Renal cortex interstitium (tissue), 15 donors: ENCODE data around the gene ZIC2. TPM values are rescaled to one million over a fixed set of nuclear protein-coding genes. Genes with fewer than 3 reads are reported as not detected.
"Not testable (repeated sequence)": the region's sequence is repeated elsewhere in the genome, so short reads cannot be mapped to it uniquely, and the experiment has no call there.

Source experiments
- DNase-seq, 11 donors: peaks; one replicate each; pipeline ENCODE4 v3.0.0-alpha.2; 2013; ENCODE audit warnings: low read depth in 9 of 11, low spot score in 4 of 11; ENCODE audit errors: extremely low read depth in 1 of 11
- long read RNA-seq, 16 experiments: transcript quantifications; one replicate each; lab custom pipeline, GENCODE V29; 2026
- polyA plus RNA-seq, 3 donors: library from polyadenylated mRNA; unstranded; fragments of 120-200 nt; gene quantifications; one replicate each; pipeline ENCODE4 v1.2.1, GENCODE V29; 2013; ENCODE audit not compliant: insufficient read length in 3 of 3

The ZIC2 gene
- polyA plus RNA-seq, result under 1 TPM; 0.18 to 0.31 (median 0.19) TPM
- long read RNA-seq, donor 1, result 0 reads
- long read RNA-seq, donor 2, result 0 reads
- long read RNA-seq, donor 3, result 0 reads
- long read RNA-seq, donor 4, result 0 reads
- long read RNA-seq, donor 5, result 0 reads
- long read RNA-seq, donor 6, result 0 reads
- long read RNA-seq, donor 7, result 0 reads
- long read RNA-seq, donor 8, result 0 reads
- long read RNA-seq, donor 9, result 0 reads
- long read RNA-seq, donor 10, result 0 reads
- long read RNA-seq, donor 11, result 0 reads
- long read RNA-seq, donor 12, result 0 reads
- long read RNA-seq, donor 13, result 0 reads
- long read RNA-seq, donor 14, result 0 reads
- long read RNA-seq, donor 15, partial matches to known transcripts, result 0 of 1 reads
- long read RNA-seq, donor 15, other reads (novel, unspliced or antisense), result 0 of 1 reads
- long read RNA-seq, donor 16, partial matches to known transcripts, result 0 of 1 reads
- long read RNA-seq, donor 16, other reads (novel, unspliced or antisense), result 0 of 1 reads

DNA sequence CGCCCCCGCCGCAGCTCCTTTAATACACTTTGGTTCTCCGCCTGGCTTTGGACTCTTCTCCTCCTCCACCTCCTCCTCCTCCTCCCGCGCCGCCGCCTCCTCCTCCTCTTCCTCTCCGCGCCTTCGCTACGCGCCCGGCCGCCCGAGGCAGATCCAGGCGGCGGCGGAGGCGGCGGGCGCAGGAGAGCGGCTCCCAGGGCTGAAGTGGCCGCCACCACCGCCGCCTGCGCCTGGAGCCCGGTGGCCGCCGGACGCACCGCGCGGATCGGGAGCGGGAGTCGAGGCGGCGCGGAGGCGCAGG is at the start of gene ZIC2:
Gene ZIC2 (plus strand): TSS at position 50 of the 301 bp plus-strand sequence. CDS start 281 bp downstream, outside the sequence.
- DNase-seq, result no peak

- no peak for DNase-seq
These were observed 48.7 kb upstream of the ZIC2 start for GRCh38 chr13:99932912-99933311.

DNA sequence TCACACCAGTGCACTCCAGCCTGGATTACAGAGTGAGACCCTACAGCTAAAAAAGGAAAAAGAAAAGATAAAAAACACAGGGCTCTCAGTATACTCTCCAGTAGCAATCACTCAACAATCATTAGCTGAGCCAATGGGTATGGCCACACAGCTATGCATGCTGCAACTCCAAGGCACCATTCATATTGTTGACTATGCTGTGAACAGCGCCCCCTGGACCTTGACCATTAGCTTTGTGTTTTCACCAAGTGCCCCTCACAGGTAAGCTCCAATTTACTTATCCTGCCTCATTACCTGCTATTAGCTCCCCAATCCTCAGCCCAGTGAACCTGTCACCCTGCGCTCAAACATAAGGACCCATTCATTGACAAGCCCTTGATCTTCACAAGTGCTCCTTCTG is 45.8 kb upstream of the ZIC2 start:
- DNase-seq, result no peak

DNA sequence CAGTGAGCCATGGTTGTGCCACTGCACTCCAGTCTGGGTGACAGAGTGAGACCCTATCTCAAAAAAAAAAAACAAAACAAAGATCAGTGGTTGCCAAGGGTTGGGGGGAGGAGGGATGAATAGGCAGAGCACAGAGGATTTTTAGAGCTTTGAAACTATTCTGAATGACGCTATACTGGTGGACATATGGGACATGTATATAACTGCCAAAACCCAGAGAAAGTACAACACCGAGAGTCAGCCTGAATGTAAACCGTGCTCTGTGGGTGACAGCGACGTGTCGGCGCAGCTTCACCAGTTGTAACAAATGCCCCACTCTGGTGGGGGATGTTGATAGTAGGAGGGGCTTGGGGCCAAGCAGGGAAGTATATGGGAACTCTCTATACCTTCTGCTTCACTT is 42.9 kb upstream of the ZIC2 start:
- no peak for DNase-seq

DNA sequence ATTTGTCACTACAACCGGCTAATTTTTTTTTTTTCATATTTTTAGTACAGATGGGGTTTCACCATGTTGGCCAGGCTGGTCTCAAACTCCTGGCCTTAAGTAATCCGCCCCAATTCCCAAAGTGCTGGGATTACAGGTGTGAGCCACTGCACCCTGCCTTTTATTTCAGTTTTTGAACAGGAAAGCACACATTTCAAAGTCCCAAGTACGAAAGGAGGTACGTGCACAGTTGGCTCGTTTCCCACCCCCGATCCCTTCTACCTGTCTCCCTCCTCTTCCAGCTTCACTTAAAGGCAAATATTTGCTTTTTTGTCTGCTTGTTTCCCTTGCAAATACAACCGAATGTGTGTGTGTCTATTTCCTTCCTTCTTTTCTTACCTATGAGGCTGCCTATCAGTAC is 40.5 kb upstream of the ZIC2 start:
- no peak for DNase-seq

DNA sequence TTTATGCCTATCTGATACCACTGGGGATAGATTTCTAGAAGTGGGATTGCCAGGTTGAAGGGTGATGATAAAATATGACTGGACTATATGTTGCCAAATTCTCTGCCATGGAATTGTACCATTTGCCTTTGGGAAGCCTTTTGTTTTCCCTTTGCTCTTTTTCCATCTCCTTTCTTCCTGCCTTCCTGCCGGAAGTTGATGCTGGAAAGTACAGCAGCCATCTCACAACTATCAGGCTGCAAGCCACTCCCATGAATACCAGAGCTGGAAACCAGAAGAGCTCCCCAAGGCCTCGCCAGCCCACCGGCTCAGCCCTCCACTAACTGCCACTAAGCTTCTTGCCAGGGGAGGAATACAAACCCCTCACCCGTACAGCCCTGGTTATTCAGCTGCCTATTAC is 39.7 kb upstream of the ZIC2 start:
- no peak for DNase-seq

DNA sequence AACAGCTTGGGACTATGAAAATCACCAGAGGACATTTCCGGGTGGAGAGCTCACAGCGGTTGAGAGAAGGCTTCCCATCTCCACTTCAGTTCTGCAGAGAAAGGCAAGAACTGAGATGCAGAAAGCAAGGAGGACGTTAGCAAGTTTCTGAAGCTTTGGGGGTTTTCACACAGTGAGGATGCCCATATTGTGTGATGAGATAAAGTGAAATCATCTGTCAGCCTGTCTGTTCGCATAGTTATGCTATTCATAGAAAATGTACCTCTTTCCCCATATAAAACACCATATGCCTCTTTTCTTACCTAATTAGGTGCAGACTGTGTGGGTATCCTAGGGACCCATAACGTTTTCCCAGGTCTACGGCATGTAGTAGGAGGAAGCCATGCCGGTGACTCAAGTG is 37.5 kb upstream of the ZIC2 start:
- DNase-seq, result no peak

GRCh38 chr13:99944606-99945005 is 37.0 kb upstream of the ZIC2 start:
- no peak for DNase-seq

DNA sequence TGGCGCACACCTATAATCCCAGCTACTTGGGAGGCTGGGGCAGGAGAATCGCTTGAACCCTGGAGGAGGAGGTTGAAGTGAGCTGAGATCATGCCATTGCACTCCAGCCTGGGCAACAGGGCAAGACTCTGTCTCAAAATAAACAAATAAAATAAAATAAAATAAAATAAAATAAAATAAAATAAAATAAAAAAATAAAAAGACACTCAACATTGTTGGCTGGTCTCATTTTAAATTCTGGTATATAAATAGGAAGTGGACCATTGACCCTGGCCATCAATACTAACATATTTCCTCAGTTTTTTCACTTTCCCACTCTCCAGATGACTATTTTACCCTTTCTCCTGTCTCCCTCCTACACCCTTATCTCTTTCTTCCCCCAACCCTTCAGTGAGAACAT is 36.1 kb upstream of the ZIC2 start:
- DNase-seq, result not testable (repeated sequence)

DNA sequence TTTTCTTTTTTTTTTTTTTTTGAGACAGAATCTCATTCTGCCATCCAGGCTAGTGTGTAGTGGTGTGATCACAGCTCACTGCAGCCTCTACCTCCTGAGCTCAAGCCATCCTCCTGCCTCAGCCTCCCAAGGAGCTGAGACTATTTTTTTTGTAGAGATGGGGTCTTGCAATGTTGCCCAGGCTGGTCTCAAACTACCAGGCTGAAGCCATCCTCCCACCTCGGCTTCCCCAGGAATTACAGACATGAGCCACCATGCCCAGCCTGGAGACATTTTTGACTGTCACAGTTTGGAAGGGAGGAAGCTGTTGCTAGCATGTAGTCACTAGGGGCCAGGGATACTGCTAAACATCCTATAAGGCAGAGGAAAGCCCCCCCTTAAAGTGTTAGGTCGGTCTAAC is 33.9 kb upstream of the ZIC2 start:
- no peak for DNase-seq

- no peak for DNase-seq
These were observed 33.2 kb upstream of the ZIC2 start for GRCh38 chr13:99948411-99948810.

DNA sequence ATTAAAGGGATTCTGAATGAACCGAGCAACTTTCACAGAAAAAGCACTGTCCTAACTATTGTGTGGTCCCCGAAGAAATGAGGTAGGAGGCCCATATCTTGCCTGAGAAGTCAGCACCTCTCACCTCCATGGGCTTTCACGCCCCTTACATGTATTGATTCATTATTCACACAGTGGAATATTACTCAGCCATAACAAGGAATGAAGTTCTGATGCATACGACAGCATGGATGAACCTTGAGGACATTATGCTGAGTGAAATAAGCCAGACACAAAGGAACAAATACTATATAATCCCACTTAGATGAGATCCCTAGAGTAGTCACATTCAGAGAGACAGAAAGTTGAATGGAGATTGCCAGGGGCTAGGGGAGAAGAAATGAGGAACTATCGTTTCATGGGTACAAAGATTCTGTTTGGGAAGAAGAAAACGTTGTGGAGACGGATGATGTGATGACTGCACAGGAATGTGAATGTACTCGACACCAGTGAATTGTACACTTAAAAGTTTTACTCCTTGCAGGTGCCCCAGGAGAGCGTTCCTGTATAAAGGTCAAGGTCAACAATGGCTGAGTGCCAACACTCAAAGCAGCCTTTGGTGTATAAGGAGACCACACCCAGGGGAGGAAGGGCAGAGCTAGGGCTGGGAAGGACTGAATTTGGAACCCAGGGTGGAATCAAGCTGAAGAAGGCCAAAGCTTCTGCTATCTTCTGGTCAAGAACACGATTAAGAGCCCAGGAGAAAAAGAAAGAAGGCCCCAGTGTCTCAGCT is 32.5 kb upstream of the ZIC2 start:
- no peak for DNase-seq

GRCh38 chr13:99949679-99950413 is 31.7 kb upstream of the ZIC2 start:
- DNase-seq, result no peak

GRCh38 chr13:99951666-99952065 is 29.9 kb upstream of the ZIC2 start:
- DNase-seq, result not testable (repeated sequence)

- DNase-seq, result no peak
These were observed 28.3 kb upstream of the ZIC2 start for GRCh38 chr13:99953138-99953755.

- no peak for DNase-seq
These were observed 26.4 kb upstream of the ZIC2 start for GRCh38 chr13:99955107-99955746.

DNA sequence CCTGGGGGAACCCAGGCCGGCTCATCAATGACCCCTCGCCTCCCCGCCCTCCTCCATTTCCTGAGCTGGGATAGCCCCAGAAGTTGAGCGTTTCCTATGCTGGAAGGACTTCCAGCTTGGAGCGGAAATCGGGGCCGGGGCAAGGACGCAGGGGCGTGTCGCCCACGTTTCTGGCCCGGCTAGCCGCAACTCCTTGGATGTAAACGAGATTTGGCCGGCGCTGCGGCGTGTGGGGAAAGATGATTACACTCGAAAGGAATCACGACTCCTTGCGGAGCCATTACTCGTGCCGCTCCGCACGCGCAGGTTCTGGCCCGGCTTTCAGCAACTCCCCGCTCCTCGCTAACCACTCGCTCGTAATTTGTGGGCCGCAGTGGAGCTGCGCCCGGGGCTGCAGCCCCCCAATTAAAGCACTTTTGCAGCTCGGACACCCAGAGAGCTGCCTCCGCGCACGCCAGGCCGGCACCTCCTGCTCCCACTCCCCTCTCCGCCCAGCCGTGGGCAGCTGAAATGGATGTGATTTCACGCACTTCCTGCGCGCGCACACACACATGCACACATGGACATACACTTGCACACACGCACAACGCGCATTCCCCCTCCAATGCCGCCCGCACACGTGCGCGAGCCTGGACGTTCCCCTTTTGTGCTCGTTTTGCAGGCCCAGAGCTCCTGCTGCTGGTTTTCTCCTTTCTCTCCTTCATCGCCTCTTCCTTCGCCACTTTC is 25.7 kb upstream of the ZIC2 start:
- DNase-seq, result no peak
